Esophagus squamous epithelium (tissue), 4 donors: ENCODE data around the gene CNTNAP2.

Experiments used
- CTCF ChIP-seq, 6 experiments: fragments of 450-650 bp in 4 of 6; fragments of 200-600 bp in 2 of 6; sonication (generic) in 2 of 6; IDR thresholded peaks; one replicate each; pipeline ENCODE4 v1.5.1; 2016 to 2019; ENCODE audit warnings: antibody characterized with exemption in 6 of 6, mild to moderate bottlenecking in 4 of 6, moderate library complexity in 4 of 6
- POLR2A ChIP-seq, 4 donors: fragments of 450-650 bp; IDR thresholded peaks; one replicate each; pipeline ENCODE4 v1.6.1; 2017; ENCODE audit warnings: antibody characterized with exemption in 4 of 4, mild to moderate bottlenecking in 4 of 4, moderate library complexity in 3 of 4

GRCh38 chr7:146542101-146542500 lies 425.5 kb downstream of the CNTNAP2 start:
- TF ChIP-seq CTCF (IDR thresholded peaks at IDR 0.05) (no peak), POLR2A (IDR thresholded peaks at IDR 0.05) (no peak)
